SK-MEL-5 (cell line): Measurements from ENCODE around the gene ARL11. TPM values are rescaled to one million over a fixed set of nuclear protein-coding genes. Genes with fewer than 3 reads are reported as not detected.
A peak's percentile ranks its signal among the peaks of the same experiment; 100 is the strongest.

Source experiments
- DNase-seq: peaks from one replicate; pipeline ENCODE4 v3.0.0-alpha.2; 2016; ENCODE audit warnings: low read depth, low spot score
- in situ Hi-C: cut with HindIII; loops from 2 replicates; pipeline ENCODE4 v1.10.0; 2016; ENCODE audit warnings: low sequenced_read_pairs, high pct_unique_total_duplicates, low pct_unique_long_range_greater_than_20kb
- total RNA-seq: library from RNA; depleted of rRNA; stranded (reverse); fragments of >200 nt; shearing (Covaris generic); gene quantifications from 2 replicates; pipeline ENCODE4 v1.2.3, GENCODE V29; 2014

ARL11 gene
- total RNA-seq, 1 experiment from 2014 or later: not detected

DNA sequence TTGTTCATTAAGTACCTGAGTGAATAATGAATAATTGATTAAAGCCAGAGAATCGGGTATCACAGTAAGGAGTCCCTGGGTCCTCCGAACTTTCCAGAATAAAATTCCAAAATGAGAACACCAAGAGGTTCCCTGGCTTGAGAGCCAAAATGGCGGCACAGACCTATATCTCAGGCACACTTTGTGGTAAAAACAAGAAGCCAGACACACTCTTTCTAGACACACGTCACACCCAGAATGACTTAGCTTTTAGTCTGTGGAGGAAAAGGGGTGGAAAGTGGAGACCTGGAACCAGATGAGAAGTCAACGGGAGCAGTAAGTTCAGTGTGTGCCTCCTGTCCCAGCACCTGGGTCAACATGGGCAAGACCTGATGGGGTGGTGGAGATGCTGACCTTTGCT is 8.4 kb downstream of the ARL11 start:
- in situ Hi-C loops: no loop called here
- DNase-seq: no peak

DNA sequence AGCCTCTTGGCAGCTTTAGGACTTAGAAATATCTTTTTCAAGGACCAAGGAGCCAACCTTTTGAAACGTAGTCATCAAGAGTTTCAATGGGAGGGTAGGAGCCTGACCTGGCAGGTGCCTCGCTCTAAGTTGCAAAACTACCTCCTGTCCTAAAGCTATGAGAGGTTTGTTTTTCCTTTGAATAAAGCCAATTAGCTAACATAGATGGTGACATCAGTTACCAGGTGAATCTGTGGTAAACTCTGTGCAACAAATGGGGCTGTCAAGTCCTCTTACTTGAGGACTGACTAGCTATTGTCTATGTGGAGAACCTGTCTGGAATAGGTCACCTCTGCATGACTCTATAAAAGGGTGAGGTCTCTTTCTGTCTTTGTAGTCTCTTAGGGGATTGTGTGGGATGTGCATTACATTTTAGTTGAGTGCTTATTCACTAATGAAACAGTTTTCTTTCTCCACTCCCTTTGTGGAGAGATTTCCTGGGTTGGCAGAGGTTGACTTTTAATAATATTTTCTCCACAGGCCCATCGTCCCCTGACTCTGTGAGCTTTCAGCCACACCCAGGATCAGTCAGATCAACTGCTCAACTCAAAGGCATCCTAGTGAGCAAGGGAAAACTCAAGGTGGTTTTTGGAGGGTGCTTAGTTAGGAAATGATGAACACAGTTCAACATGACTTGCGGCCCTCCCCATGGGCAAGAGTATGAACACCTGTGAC is 9.9 kb downstream of the ARL11 start:
- in situ Hi-C loops: no loop called here

GRCh38 chr13:49638744-49639072 is 10.4 kb downstream of the ARL11 start:
- in situ Hi-C loops: no loop called here
- no peak for DNase-seq

More for the DNA sequence above, 9.9 kb downstream of the ARL11 start:
- no peak for DNase-seq

GRCh38 chr13:49641801-49642291 is 13.5 kb downstream of the ARL11 start:
- DNase-seq: no peak
- in situ Hi-C loops: no loop called here

DNA sequence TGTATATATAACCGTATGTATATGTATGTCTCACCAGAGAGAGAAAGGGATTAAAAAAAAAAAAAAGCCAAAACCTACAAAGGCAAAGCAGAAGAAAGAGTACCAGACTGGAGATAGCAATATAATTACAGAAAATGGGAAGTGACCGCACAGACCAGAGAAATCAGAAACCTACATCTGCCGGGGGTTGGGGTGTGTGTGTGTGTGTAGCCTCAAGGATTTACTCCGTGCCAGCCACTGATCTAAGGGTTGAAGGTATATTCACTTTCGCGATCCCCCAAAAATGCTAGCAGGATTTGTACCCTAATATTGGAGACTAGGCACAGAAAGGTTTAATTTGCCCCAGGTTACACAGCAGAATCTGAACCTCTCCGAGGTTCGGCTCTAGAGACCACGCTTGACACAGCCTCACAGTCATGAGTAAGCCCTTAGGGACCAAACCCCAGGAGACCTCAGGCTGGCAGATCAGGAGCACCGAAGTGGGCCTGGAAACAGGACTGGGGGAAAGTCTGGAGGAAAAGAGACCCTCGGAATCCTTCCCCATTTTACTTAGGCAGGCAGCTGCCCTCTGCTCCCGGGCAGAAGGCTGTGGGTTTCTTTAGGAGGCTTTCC is 14.8 kb downstream of the ARL11 start:
- in situ Hi-C loops: no loop called here
- DNase-seq: no peak

DNA sequence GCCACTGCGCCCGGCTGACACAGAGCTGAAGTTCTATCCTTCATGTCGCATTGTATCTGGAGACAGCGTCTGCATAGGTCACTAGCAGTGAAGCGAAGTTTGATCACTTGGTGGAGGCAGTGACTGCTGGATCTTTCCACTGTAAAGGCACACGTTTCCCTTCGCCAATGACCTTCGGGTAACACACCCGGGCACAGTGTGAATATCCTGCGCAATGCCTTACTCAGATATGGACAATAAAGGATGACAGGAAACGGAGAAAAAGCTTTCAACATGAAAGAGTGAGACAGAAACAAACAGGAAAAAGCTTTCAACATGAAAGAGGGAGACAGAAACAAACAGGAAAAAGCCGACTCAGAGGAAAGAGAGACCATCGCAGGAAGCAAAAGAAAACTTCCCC is 17.1 kb downstream of the ARL11 start:
- no peak for DNase-seq
- in situ Hi-C loops: no loop called here

- DNase-seq: no peak
- in situ Hi-C loops: no loop called here
Observed at GRCh38 chr13:49646688-49647087, 18.4 kb downstream of the ARL11 start.

GRCh38 chr13:49649244-49649962 is 21.1 kb downstream of the ARL11 start:
- peak; percentile 65 for DNase-seq

GRCh38 chr13:49649963-49650312 is 21.6 kb downstream of the ARL11 start:
- in situ Hi-C loops: no loop called here
- no peak for DNase-seq

More at GRCh38 chr13:49649244-49649962, 21.1 kb downstream of the ARL11 start:
- in situ Hi-C loops: no loop called here

GRCh38 chr13:49651570-49652354 is 23.5 kb downstream of the ARL11 start:
- in situ Hi-C loops: no loop called here
- DNase-seq: no peak

- in situ Hi-C loops: no loop called here
- DNase-seq: peak; percentile 73
Observed at GRCh38 chr13:49652355-49653305, 24.3 kb downstream of the ARL11 start.

DNA sequence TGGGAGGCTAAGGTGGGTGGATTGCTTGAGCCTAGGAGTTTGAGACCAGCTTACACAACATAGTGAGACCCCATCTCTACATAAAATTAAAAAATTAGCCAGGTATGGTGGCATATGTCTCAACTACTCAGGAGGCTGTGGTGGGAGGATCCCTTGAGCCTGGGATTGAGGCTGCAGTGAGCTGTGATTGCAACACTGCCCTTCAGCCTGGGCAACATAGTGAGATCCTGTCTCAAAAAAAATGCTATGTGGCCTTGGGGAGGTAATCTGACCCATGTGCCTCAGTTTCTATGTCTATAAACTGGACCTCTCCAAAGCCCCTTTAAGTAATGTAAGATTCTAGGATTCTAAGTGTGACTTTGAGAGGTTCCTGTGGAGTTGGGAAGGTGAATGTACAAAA is 25.2 kb downstream of the ARL11 start:
- in situ Hi-C loops: no loop called here
- DNase-seq: no peak

- no peak for DNase-seq
- in situ Hi-C loops: no loop called here
Observed at GRCh38 chr13:49654011-49654410, 25.7 kb downstream of the ARL11 start.

GRCh38 chr13:49655906-49656305 is 27.6 kb downstream of the ARL11 start:
- peak; percentile 4 for DNase-seq

DNA sequence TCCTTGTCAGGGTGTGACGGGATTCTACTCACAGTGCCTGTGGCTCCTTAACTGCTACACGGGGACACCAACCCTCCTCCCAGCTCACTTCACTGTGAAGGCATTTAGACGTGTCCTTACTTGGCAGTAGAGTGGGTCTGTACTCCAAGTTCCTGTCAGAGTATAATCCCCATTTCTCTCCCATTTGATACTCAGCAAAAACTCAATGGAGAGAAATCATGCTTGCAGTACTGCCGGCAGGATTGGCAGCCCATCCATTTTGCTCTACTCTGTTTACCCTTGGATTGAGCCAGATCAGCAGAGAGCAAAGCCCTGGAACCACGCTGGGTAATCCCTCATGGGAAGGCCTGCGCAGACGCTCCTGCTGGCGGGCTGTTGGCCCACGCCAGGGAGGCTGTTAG is 28.9 kb downstream of the ARL11 start:
- in situ Hi-C loops: no loop called here
- no peak for DNase-seq

More at GRCh38 chr13:49655906-49656305, 27.6 kb downstream of the ARL11 start:
- in situ Hi-C loops: no loop called here

DNA sequence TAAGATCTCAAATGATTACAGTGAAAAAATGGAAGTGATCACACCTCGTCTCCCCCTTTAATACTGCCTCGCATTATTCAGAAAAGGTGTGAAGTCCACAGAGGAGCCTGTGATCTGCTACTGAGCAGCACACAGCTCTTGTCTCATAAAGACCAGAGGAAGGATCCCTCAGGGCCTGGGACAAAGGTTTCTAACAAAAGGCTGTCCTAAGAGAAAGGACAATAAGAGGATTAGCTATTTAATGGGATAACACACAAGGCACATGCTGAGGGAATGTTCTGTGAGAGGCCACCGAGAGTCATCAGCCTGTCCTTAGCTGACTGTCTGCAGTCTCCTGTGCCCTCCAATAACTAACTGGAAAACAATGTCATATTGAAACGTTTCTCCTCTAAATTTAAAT is 36.3 kb downstream of the ARL11 start:
- no peak for DNase-seq
- in situ Hi-C loops: no loop called here

- DNase-seq: no peak
- in situ Hi-C loops: no loop called here
Observed at GRCh38 chr13:49667773-49668172, 39.5 kb downstream of the ARL11 start.
